Esophagus squamous epithelium (tissue), 5 donors: ENCODE results near the gene MAP3K8. TPM values are rescaled to one million over a fixed set of nuclear protein-coding genes. Genes with fewer than 3 reads are reported as not detected.

ENCODE experiments used
- DNase-seq: peaks from one replicate; lab custom pipeline; 2025; lab: John Stamatoyannopoulos, UW
- H3K27ac ChIP-seq, 4 donors: fragments of 200-600 bp; sonication (generic); one replicate each; pipeline ENCODE4 v1.5.1; 2016 to 2019; ENCODE audit warnings: mild to moderate bottlenecking in 1 of 4
- H3K27me3 ChIP-seq, 4 donors: fragments of 200-600 bp; sonication (generic); 1 replicate in 3 of 4; 2 replicates in 1 of 4; pipeline versions ENCODE4 v1.5.1 to v1.6.0; 2017 to 2021; ENCODE audit warnings: antibody characterized with exemption in 1 of 4
- H3K36me3 ChIP-seq, 3 donors: fragments of 200-600 bp; sonication (generic); one replicate each; pipeline ENCODE4 v1.5.1; 2016 to 2019
- H3K4me1 ChIP-seq, 3 donors: fragments of 200-600 bp; sonication (generic); one replicate each; pipeline ENCODE4 v1.5.1; 2017 to 2019
- H3K4me3 ChIP-seq, 4 donors: fragments of 200-600 bp; sonication (generic); 1 replicate in 3 of 4; 2 replicates in 1 of 4; pipeline ENCODE4 v1.5.1; 2016 to 2019; ENCODE audit warnings: mild to moderate bottlenecking in 2 of 4, moderate library complexity in 1 of 4
- H3K9me3 ChIP-seq, 3 donors: fragments of 200-600 bp; sonication (generic); one replicate each; pipeline ENCODE4 v1.5.1; 2016 to 2019
- CTCF ChIP-seq, 6 experiments: fragments of 450-650 bp in 4 of 6; fragments of 200-600 bp in 2 of 6; sonication (generic) in 2 of 6; IDR thresholded peaks; one replicate each; pipeline ENCODE4 v1.5.1; 2016 to 2019; ENCODE audit warnings: antibody characterized with exemption in 6 of 6, mild to moderate bottlenecking in 4 of 6, moderate library complexity in 4 of 6
- POLR2A ChIP-seq, 4 donors: fragments of 450-650 bp; IDR thresholded peaks; one replicate each; pipeline ENCODE4 v1.6.1; 2017; ENCODE audit warnings: antibody characterized with exemption in 4 of 4, mild to moderate bottlenecking in 4 of 4, moderate library complexity in 3 of 4
- WGBS, 2 donors: methylation state at CpG; one replicate each; pipeline ENCODE4 v1.1.5; 2018; 5-methylcytosine and 5-hydroxymethylcytosine counted together
- intact Hi-C: fragments of 100-400 bp; cut with DNase I; formaldehyde crosslinking; loops from one replicate; pipeline ENCODE4 v1.15.0; 2022
- total RNA-seq, 4 donors: library from RNA; depleted of rRNA; stranded (reverse); fragments of >200 nt; gene quantifications; one replicate each; pipeline ENCODE4 v1.1.0, GENCODE V29; 2016
- donor health status: DM: yes; HTN: yes; CAD: no.

The MAP3K8 gene
- total RNA-seq, 4 donors from 2014 or later = 9.4 to 20.6 (median 17.9) TPM

GRCh38 chr10:30481603-30482002 lies 47.6 kb downstream of the MAP3K8 start:
- DNase-seq = no peak
- intact Hi-C loops = no loop called here
- Histone ChIP-seq H3K36me3 (no peaks in the 10 kb centered on the region), H3K27me3 (no peaks in the 10 kb centered on the region), H3K27ac (no peak overlapping the region), H3K9me3 (peaks cover 0 to 4% (median 0%) of the 10 kb centered on the region in 3 donors), H3K4me1 (no peaks in the 10 kb centered on the region), H3K4me3 (no peak overlapping the region)
- TF ChIP-seq POLR2A (IDR thresholded peaks at IDR 0.05) = no peak
- TF ChIP-seq CTCF (IDR thresholded peaks at IDR 0.05) = no peak

DNA sequence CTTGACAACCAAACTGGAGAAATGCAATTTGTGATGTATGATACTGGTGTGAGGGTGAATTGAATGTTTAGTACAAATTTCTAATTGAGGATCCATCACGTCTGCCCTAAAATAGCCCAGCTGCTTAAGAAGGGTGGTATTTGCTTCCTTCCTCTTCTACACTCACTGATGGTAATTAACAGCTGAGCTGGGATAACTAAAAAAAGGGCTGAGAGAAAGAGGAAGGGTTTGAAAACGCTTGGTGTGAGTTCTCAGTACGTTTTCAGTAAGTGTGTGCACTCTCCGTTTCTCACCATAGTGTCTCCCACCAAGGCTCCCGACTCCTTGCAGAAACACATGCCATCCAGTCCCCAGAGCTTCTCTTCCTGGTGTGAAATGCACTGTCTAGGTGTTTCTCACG lies 54.3 kb downstream of the MAP3K8 start:
- DNase-seq = no peak
- TF ChIP-seq POLR2A (IDR thresholded peaks at IDR 0.05) (no peak), CTCF (IDR thresholded peaks at IDR 0.05) (no peak)
- peaks cover 0 to 31% (median 16%) of the 10 kb centered on the region in 3 donors for H3K4me1 ChIP-seq
- intact Hi-C loops = no loop called here
- no peak overlapping the region for H3K4me3 ChIP-seq
- no peaks in the 10 kb centered on the region for H3K9me3 ChIP-seq
- H3K27ac ChIP-seq = peak overlapping the region in 1 of 4 donors; percentile 65
- WGBS, 2 donors = 44 to 68% methylated on average over 5 to 6 of the region's 6 CpGs
- H3K27me3 ChIP-seq = no peaks in the 10 kb centered on the region
- H3K36me3 ChIP-seq = no peaks in the 10 kb centered on the region

DNA sequence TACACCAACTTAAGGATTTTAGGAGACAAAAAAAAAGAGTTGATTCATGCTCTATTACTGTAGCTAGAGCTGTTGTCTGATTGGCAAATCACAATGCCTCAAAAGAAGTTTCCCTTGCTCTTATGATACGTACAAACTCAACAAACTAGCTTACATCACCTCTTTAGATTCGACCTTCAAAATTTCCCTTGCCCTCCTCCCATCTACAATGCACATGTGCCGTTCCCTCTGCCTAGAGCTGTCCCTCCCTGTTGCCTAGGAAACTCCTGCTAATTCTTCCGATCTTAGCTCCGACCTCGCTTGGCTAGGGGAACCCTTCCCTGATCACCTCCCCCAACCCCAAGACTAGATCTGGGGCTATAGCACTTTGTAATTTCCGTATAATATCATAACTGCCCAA lies 55.4 kb downstream of the MAP3K8 start:
- no peak for DNase-seq
- intact Hi-C loops = no loop called here
- Histone ChIP-seq H3K36me3 (no peaks in the 10 kb centered on the region), H3K27ac (peak overlapping the region in 1 of 4 donors; percentile 2), H3K9me3 (no peaks in the 10 kb centered on the region), H3K27me3 (no peaks in the 10 kb centered on the region), H3K4me1 (peaks cover 2 to 40% (median 16%) of the 10 kb centered on the region in 3 donors), H3K4me3 (no peak overlapping the region)
- WGBS, 2 donors = 44 to 46% methylated on average over 7 of the region's 7 CpGs
- no peak for TF ChIP-seq POLR2A (IDR thresholded peaks at IDR 0.05)
- TF ChIP-seq CTCF (IDR thresholded peaks at IDR 0.05) = no peak

DNA sequence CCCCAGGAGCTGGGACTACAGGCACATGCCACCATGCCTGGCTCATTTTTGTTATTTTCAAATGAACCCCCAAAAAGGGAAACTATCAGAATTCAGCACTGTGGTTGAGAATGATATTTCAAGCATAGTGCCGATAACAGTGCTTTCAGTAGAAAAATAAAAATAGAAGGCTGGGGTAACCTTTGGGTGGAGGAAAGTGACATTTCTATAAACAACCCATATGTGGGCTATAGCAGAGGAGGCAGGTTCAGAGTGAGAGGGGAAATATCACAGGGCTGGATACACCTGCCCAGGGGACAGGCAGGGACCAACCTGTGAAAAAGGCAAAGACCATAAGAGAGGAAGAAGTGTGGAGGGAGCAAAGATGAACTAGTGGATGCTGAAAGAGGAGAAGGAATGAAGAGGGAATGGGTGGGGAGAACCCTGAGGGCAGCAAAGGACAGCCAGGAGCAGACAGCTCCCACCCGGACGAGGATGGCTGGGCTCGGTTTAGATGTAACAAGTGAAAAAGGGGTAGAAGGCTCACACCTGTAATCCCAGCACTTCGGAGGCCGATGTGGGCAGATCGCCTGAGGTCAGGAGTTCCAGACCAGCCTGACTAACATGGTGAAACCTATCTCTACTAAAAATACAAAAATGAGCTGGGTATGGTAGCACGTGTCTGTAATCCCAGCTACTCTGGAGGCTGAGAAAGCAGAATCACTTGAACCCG lies 56.5 kb downstream of the MAP3K8 start:
- intact Hi-C loops = no loop called here
- peaks cover 7 to 51% (median 16%) of the 10 kb centered on the region in 3 donors for H3K4me1 ChIP-seq
- H3K9me3 ChIP-seq = no peaks in the 10 kb centered on the region
- WGBS, 2 donors = 73 to 91% methylated on average over 9 of the region's 9 CpGs
- TF ChIP-seq CTCF (IDR thresholded peaks at IDR 0.05) (no peak), POLR2A (IDR thresholded peaks at IDR 0.05) (no peak)
- H3K4me3 ChIP-seq = no peak overlapping the region
- peak overlapping the region in 3 of 4 donors; percentile 63 to 69 (median 64) for H3K27ac ChIP-seq
- H3K36me3 ChIP-seq = no peaks in the 10 kb centered on the region
- DNase-seq = no peak
- no peaks in the 10 kb centered on the region for H3K27me3 ChIP-seq

DNA sequence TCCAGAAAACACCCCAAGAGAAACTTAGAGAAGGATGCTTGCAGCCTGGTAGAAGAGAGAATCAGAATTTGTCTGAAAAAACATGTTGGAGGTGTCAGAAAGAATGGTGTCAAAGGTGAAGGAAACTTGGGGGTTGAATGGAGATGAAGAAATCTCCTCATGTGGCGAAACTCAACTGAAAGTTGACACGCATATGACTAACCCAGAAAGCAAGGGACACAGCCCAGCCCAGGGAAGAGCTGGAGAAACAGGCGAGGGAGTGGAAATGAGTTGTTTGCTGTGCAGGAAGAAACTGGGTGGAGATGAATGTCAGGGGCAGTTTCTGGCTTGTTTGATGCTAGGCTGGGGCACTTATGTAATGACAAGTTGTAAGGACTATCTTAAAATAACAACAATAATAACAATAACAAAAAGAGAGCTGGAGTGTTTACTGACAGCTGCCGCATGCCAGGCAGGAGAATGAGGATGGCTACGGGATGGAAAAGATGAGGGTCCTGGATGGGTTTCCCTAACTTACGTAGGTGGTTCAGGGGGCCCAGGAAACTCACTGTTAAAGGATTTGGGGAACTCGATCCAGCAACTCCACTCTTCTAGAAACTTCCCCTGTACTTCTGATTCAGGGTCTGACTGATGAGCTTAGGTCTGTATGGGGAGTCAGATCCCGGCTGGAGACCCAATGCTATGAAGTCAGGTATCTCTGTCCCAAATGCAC lies 57.4 kb downstream of the MAP3K8 start:
- Histone ChIP-seq H3K4me1 (peaks cover 7 to 56% (median 16%) of the 10 kb centered on the region in 3 donors), H3K36me3 (no peaks in the 10 kb centered on the region), H3K27ac (peak overlapping the region; percentile 62 to 69 (median 64)), H3K4me3 (no peak overlapping the region), H3K27me3 (no peaks in the 10 kb centered on the region), H3K9me3 (no peaks in the 10 kb centered on the region)
- DNase-seq = no peak
- TF ChIP-seq POLR2A (IDR thresholded peaks at IDR 0.05) (no peak), CTCF (IDR thresholded peaks at IDR 0.05) (no peak)
- intact Hi-C loops = no loop called here
- WGBS, 2 donors = 58% methylated on average over 8 of the region's 8 CpGs
